Neutrophil (primary cell): ENCODE results near the gene ZBTB20.

Source experiments
- H3K27ac ChIP-seq: fragments of 200-600 bp; sonication (generic); 2 replicates; pipeline ENCODE4 v1.5.1; 2016; ENCODE audit warnings: mild to moderate bottlenecking, moderate library complexity
- H3K27me3 ChIP-seq: fragments of 200-600 bp; sonication (generic); 2 replicates; pipeline ENCODE4 v1.6.0; 2016; ENCODE audit warnings: mild to moderate bottlenecking
- H3K36me3 ChIP-seq: fragments of 200-600 bp; sonication (generic); 2 replicates; pipeline ENCODE4 v1.5.1; 2017
- H3K4me1 ChIP-seq, 2 experiments: fragments of 200-600 bp in 1 of 2; sonication (generic) in 1 of 2; 1 replicate in 1 of 2; 2 replicates in 1 of 2; pipeline versions ENCODE4 v1.5.1 to v1.6.1; 2013 to 2016; ENCODE audit warnings: low read depth in 1 of 2, low read length in 1 of 2, mild to moderate bottlenecking in 1 of 2, moderate library complexity in 1 of 2; ENCODE audit not compliant: control insufficient read depth in 1 of 2, insufficient read depth in 1 of 2
- H3K4me3 ChIP-seq, 2 experiments: fragments of 200-600 bp in 1 of 2; sonication (generic) in 1 of 2; 1 replicate in 1 of 2; 2 replicates in 1 of 2; pipeline ENCODE4 v1.5.1; 2013 to 2016; ENCODE audit warnings: low read depth in 1 of 2, low read length in 1 of 2, mild to moderate bottlenecking in 1 of 2, moderate library complexity in 1 of 2
- H3K9me3 ChIP-seq: fragments of 200-600 bp; sonication (generic); 2 replicates; pipeline ENCODE4 v1.5.1; 2016
- CTCF ChIP-seq: fragments of 200-600 bp; sonication (generic); IDR thresholded peaks from 2 replicates; pipeline ENCODE4 v1.5.1; 2016; ENCODE audit warnings: antibody characterized with exemption

Gene ZBTB20

GRCh38 chr3:114572364-114573062 lies 574.6 kb downstream of the ZBTB20 start:
- Histone ChIP-seq H3K27ac (no peak overlapping the region), H3K27me3 (no peaks in the 10 kb centered on the region), H3K9me3 (no peaks in the 10 kb centered on the region), H3K36me3 (no peaks in the 10 kb centered on the region), H3K4me3 (no peak overlapping the region), H3K4me1 (no peaks in the 10 kb centered on the region)
- no peak for TF ChIP-seq CTCF

- no peaks in the 10 kb centered on the region for H3K36me3 ChIP-seq
- no peak overlapping the region for H3K4me3 ChIP-seq
- no peaks in the 10 kb centered on the region for H3K27me3 ChIP-seq
- no peaks in the 10 kb centered on the region for H3K9me3 ChIP-seq
- no peak overlapping the region for H3K27ac ChIP-seq
- no peaks in the 10 kb centered on the region for H3K4me1 ChIP-seq
- TF ChIP-seq CTCF: no peak
Observed at GRCh38 chr3:114571363-114571762, 575.7 kb downstream of the ZBTB20 start.

- no peak overlapping the region for H3K27ac ChIP-seq
- H3K4me1 ChIP-seq: no peaks in the 10 kb centered on the region
- H3K4me3 ChIP-seq: no peak overlapping the region
- H3K36me3 ChIP-seq: no peaks in the 10 kb centered on the region
- H3K27me3 ChIP-seq: no peaks in the 10 kb centered on the region
- H3K9me3 ChIP-seq: no peaks in the 10 kb centered on the region
- no peak for TF ChIP-seq CTCF
Observed at GRCh38 chr3:114569186-114569585, 577.9 kb downstream of the ZBTB20 start.

GRCh38 chr3:114567771-114568170 lies 579.3 kb downstream of the ZBTB20 start:
- Histone ChIP-seq H3K36me3 (no peaks in the 10 kb centered on the region), H3K27ac (no peak overlapping the region), H3K9me3 (no peaks in the 10 kb centered on the region), H3K4me1 (no peaks in the 10 kb centered on the region), H3K27me3 (no peaks in the 10 kb centered on the region), H3K4me3 (no peak overlapping the region)
- TF ChIP-seq CTCF: no peak

- TF ChIP-seq CTCF: no peak
- Histone ChIP-seq H3K27ac (no peak overlapping the region), H3K27me3 (no peaks in the 10 kb centered on the region), H3K4me3 (no peak overlapping the region), H3K9me3 (no peaks in the 10 kb centered on the region), H3K4me1 (no peaks in the 10 kb centered on the region), H3K36me3 (no peaks in the 10 kb centered on the region)
Observed at GRCh38 chr3:114566767-114567166, 580.3 kb downstream of the ZBTB20 start.
